ENCODE measurements around the gene GTF3C4. TPM values are rescaled to one million over a fixed set of nuclear protein-coding genes. Genes with fewer than 3 reads are reported as not detected.

GTF3C4 gene
- total and polyA plus RNA-seq, 2 experiments from 2014 or later = 9.5 to 39.6 TPM

DNA sequence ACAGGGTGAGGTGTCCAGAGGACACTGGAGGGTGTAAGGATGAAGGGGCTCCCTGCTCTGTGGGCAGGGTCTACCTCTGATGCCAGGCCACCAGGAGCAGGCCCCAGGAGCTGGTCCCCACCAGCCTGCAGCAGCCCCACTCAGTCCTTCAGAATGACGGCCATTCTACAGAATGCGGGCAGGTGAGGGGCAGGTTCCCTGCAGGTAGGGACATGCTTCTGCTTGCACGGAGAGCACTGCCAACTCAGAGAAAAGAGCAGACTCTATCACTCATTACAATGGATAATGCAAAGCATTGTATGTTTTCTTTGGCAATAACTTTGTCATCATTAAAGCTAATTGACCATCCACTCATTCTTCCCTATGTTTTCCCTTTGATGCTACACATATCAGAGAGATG, 39.5 kb upstream of the GTF3C4 start:
- Mint-ChIP-seq H3K36me3 (ENCODE audit: low read depth) (peaks cover 41% of the 10 kb centered on the region), H3K9me3 (no peaks in the 10 kb centered on the region), H3K27me3 (ENCODE audit: insufficient read depth, low read depth, poor library complexity) (peaks cover 2% of the 10 kb centered on the region), H3K4me1 (peaks cover 22% of the 10 kb centered on the region), H3K27ac (no peak overlapping the region; the same call in 1 of the 2 replicates), H3K4me3 (no peak overlapping the region)
- H3K36me3 ChIP-seq (ENCODE audit: insufficient read depth) = peaks cover 19% of the 10 kb centered on the region; the same call in 1 of the 2 replicates
- H3K79me2 ChIP-seq (replicated peaks; ENCODE audit: insufficient read depth) = no peaks in the 10 kb centered on the region
- no peak for TF ChIP-seq EZH2phosphoT487 (IDR thresholded peaks at IDR 0.05; ENCODE audit: unreplicated experiment)
- TF ChIP-seq, protein P1, sequence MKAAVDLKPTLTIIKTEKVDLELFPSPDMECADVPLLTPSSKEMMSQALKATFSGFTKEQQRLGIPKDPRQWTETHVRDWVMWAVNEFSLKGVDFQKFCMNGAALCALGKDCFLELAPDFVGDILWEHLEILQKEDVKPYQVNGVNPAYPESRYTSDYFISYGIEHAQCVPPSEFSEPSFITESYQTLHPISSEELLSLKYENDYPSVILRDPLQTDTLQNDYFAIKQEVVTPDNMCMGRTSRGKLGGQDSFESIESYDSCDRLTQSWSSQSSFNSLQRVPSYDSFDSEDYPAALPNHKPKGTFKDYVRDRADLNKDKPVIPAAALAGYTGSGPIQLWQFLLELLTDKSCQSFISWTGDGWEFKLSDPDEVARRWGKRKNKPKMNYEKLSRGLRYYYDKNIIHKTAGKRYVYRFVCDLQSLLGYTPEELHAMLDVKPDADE (IDR thresholded peaks at IDR 0.05) = no peak
- TF ChIP-seq POLR2AphosphoS5 (IDR thresholded peaks at IDR 0.05; ENCODE audit: low read depth) = no peak
- TF ChIP-seq ZNF114 (CRISPR knock-in tag; IDR thresholded peaks at IDR 0.05) = no peak
- TF ChIP-seq JUNB (IDR thresholded peaks at IDR 0.05; ENCODE audit: unreplicated experiment) = no peak
- no peak for TF ChIP-seq CREB1 (CRISPR knock-in tag; IDR thresholded peaks at IDR 0.05; ENCODE audit: low read depth)
- no peak for TF ChIP-seq ZNF331 (CRISPR knock-in tag; IDR thresholded peaks at IDR 0.05; ENCODE audit: low read depth)
- TF ChIP-seq, protein P2, sequence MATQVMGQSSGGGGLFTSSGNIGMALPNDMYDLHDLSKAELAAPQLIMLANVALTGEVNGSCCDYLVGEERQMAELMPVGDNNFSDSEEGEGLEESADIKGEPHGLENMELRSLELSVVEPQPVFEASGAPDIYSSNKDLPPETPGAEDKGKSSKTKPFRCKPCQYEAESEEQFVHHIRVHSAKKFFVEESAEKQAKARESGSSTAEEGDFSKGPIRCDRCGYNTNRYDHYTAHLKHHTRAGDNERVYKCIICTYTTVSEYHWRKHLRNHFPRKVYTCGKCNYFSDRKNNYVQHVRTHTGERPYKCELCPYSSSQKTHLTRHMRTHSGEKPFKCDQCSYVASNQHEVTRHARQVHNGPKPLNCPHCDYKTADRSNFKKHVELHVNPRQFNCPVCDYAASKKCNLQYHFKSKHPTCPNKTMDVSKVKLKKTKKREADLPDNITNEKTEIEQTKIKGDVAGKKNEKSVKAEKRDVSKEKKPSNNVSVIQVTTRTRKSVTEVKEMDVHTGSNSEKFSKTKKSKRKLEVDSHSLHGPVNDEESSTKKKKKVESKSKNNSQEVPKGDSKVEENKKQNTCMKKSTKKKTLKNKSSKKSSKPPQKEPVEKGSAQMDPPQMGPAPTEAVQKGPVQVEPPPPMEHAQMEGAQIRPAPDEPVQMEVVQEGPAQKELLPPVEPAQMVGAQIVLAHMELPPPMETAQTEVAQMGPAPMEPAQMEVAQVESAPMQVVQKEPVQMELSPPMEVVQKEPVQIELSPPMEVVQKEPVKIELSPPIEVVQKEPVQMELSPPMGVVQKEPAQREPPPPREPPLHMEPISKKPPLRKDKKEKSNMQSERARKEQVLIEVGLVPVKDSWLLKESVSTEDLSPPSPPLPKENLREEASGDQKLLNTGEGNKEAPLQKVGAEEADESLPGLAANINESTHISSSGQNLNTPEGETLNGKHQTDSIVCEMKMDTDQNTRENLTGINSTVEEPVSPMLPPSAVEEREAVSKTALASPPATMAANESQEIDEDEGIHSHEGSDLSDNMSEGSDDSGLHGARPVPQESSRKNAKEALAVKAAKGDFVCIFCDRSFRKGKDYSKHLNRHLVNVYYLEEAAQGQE (IDR thresholded peaks at IDR 0.05; ENCODE audit: unreplicated experiment) = no peak
- TF ChIP-seq, protein P3, sequence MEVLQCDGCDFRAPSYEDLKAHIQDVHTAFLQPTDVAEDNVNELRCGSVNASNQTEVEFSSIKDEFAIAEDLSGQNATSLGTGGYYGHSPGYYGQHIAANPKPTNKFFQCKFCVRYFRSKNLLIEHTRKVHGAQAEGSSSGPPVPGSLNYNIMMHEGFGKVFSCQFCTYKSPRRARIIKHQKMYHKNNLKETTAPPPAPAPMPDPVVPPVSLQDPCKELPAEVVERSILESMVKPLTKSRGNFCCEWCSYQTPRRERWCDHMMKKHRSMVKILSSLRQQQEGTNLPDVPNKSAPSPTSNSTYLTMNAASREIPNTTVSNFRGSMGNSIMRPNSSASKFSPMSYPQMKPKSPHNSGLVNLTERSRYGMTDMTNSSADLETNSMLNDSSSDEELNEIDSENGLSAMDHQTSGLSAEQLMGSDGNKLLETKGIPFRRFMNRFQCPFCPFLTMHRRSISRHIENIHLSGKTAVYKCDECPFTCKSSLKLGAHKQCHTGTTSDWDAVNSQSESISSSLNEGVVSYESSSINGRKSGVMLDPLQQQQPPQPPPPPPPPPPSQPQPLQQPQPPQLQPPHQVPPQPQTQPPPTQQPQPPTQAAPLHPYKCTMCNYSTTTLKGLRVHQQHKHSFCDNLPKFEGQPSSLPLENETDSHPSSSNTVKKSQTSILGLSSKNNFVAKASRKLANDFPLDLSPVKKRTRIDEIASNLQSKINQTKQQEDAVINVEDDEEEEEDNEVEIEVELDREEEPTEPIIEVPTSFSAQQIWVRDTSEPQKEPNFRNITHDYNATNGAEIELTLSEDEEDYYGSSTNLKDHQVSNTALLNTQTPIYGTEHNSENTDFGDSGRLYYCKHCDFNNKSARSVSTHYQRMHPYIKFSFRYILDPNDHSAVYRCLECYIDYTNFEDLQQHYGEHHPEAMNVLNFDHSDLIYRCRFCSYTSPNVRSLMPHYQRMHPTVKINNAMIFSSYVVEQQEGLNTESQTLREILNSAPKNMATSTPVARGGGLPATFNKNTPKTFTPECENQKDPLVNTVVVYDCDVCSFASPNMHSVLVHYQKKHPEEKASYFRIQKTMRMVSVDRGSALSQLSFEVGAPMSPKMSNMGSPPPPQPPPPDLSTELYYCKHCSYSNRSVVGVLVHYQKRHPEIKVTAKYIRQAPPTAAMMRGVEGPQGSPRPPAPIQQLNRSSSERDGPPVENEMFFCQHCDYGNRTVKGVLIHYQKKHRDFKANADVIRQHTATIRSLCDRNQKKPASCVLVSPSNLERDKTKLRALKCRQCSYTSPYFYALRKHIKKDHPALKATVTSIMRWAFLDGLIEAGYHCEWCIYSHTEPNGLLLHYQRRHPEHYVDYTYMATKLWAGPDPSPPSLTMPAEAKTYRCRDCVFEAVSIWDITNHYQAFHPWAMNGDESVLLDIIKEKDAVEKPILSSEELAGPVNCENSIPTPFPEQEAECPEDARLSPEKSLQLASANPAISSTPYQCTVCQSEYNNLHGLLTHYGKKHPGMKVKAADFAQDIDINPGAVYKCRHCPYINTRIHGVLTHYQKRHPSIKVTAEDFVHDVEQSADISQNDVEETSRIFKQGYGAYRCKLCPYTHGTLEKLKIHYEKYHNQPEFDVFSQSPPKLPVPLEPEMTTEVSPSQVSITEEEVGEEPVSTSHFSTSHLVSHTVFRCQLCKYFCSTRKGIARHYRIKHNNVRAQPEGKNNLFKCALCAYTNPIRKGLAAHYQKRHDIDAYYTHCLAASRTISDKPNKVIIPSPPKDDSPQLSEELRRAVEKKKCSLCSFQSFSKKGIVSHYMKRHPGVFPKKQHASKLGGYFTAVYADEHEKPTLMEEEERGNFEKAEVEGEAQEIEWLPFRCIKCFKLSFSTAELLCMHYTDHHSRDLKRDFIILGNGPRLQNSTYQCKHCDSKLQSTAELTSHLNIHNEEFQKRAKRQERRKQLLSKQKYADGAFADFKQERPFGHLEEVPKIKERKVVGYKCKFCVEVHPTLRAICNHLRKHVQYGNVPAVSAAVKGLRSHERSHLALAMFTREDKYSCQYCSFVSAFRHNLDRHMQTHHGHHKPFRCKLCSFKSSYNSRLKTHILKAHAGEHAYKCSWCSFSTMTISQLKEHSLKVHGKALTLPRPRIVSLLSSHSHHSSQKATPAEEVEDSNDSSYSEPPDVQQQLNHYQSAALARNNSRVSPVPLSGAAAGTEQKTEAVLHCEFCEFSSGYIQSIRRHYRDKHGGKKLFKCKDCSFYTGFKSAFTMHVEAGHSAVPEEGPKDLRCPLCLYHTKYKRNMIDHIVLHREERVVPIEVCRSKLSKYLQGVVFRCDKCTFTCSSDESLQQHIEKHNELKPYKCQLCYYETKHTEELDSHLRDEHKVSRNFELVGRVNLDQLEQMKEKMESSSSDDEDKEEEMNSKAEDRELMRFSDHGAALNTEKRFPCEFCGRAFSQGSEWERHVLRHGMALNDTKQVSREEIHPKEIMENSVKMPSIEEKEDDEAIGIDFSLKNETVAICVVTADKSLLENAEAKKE (CRISPR knock-in tag; IDR thresholded peaks at IDR 0.05) = no peak
- TF ChIP-seq, protein P4, sequence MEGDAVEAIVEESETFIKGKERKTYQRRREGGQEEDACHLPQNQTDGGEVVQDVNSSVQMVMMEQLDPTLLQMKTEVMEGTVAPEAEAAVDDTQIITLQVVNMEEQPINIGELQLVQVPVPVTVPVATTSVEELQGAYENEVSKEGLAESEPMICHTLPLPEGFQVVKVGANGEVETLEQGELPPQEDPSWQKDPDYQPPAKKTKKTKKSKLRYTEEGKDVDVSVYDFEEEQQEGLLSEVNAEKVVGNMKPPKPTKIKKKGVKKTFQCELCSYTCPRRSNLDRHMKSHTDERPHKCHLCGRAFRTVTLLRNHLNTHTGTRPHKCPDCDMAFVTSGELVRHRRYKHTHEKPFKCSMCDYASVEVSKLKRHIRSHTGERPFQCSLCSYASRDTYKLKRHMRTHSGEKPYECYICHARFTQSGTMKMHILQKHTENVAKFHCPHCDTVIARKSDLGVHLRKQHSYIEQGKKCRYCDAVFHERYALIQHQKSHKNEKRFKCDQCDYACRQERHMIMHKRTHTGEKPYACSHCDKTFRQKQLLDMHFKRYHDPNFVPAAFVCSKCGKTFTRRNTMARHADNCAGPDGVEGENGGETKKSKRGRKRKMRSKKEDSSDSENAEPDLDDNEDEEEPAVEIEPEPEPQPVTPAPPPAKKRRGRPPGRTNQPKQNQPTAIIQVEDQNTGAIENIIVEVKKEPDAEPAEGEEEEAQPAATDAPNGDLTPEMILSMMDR (conservative IDR thresholded peaks at IDR 0.05; ENCODE audit: low read depth in 2 of 2) = no peak
- TF ChIP-seq STAT1 (IDR thresholded peaks at IDR 0.05; ENCODE audit: unreplicated experiment) = no peak
- TF ChIP-seq EZH2 (IDR thresholded peaks at IDR 0.05; ENCODE audit: low read depth, unreplicated experiment) = no peak
- no peak for TF ChIP-seq NANOG (IDR thresholded peaks at IDR 0.05; ENCODE audit: borderline replicate concordance)
- H4K20me1 ChIP-seq (replicated peaks; ENCODE audit: insufficient read depth) = peaks cover 4% of the 10 kb centered on the region; the same call in 1 of the 2 replicates
- H3K4me3 ChIP-seq = no peak overlapping the region
- no peak overlapping the region for H2AFZ ChIP-seq
- ATAC-seq = no peak
- no peak overlapping the region for H3K4me2 ChIP-seq
- peaks cover 10% of the 10 kb centered on the region for H3K4me1 ChIP-seq (ENCODE audit: insufficient read depth)
- no peak for DNase-seq (ENCODE audit: low spot score)
- no peaks in the 10 kb centered on the region for H3K9me2 ChIP-seq (ENCODE audit: insufficient read depth)
- no peaks in the 10 kb centered on the region for H3K27me3 ChIP-seq (ENCODE audit: insufficient read depth)
- H3F3A ChIP-seq (replicated peaks; ENCODE audit: low read depth) = no peaks in the 10 kb centered on the region
- H3K27ac ChIP-seq (ENCODE audit: low read depth) = no peak overlapping the region

Data from GM23338 (cell line).